CD4-positive, alpha-beta T cell treated with Interleukin-10 for 1 hour (primary cell): ENCODE measurements around the gene VAC14.

ENCODE experiments used
- DNase-seq: peaks from one replicate; pipeline ENCODE4 v3.0.0-alpha.2; 2020

The VAC14 gene

GRCh38 chr16:70689035-70689969 lies 111.7 kb downstream of the VAC14 start:
- no peak for DNase-seq

- DNase-seq = no peak
These were observed 112.7 kb downstream of the VAC14 start for GRCh38 chr16:70688246-70688742.

- no peak for DNase-seq
These were observed 113.2 kb downstream of the VAC14 start for GRCh38 chr16:70687671-70688245.

GRCh38 chr16:70687102-70687511 lies 113.9 kb downstream of the VAC14 start:
- DNase-seq = no peak

- no peak for DNase-seq
These were observed 114.4 kb downstream of the VAC14 start for GRCh38 chr16:70686376-70687101.

- peak; percentile 3 for DNase-seq
These were observed 115.0 kb downstream of the VAC14 start, which contains the start of gene MTSS2 for GRCh38 chr16:70685938-70686375. Gene MTSS2 (minus strand): TSS chr16:70686053. CDS start chr16:70685791, 262 bp downstream.

- DNase-seq = no peak
These were observed 115.7 kb downstream of the VAC14 start for GRCh38 chr16:70685061-70685937.

GRCh38 chr16:70684146-70685060 lies 116.6 kb downstream of the VAC14 start:
- no peak for DNase-seq

- no peak for DNase-seq
These were observed 117.6 kb downstream of the VAC14 start for GRCh38 chr16:70683146-70683944.

- no peak for DNase-seq
These were observed 118.5 kb downstream of the VAC14 start for GRCh38 chr16:70682239-70683145.

- no peak for DNase-seq
These were observed 119.3 kb downstream of the VAC14 start for GRCh38 chr16:70681382-70682238.

GRCh38 chr16:70680495-70681381 lies 120.2 kb downstream of the VAC14 start:
- DNase-seq = no peak

GRCh38 chr16:70679671-70680494 lies 121.1 kb downstream of the VAC14 start:
- no peak for DNase-seq

GRCh38 chr16:70678898-70679670 lies 121.9 kb downstream of the VAC14 start:
- no peak for DNase-seq
